IMR-90 (cell line): ENCODE measurements around the gene FTO. TPM values are rescaled to one million over a fixed set of nuclear protein-coding genes. Genes with fewer than 3 reads are reported as not detected.

Source experiments
- ATAC-seq: fragments of 200-7000 bp; cut with Tn5 transposase; 2 replicates; pipeline ENCODE4 v1.9.1; 2020; ENCODE audit warnings: low read depth, mild to moderate bottlenecking, moderate library complexity
- BruUV-seq: library from RNA; stranded (reverse); fragments of 400-500 nt; replicated peaks from 2 replicates; lab custom pipeline; 2021; lab: Mats Ljungman, UMichigan
- CTCF ChIA-PET: fragments of 300-600 bp; formaldehyde crosslinking; extraction: SDS; loops from one replicate; lab custom pipeline; 2021; ENCODE audit warnings: antibody characterized with exemption; lab: Yijun Ruan, JAX
- POLR2A ChIA-PET: fragments of 300-600 bp; sonication (Branson Sonifier 250); formaldehyde crosslinking; loops from one replicate; lab custom pipeline; 2022; ENCODE audit warnings: antibody characterized with exemption; ENCODE audit not compliant: unreplicated experiment; lab: Charles Lee
- DNase-seq: peaks from one replicate; pipeline ENCODE4 v3.0.0; 2013
- H2AFZ ChIP-seq: replicated peaks from 2 replicates; pipeline ENCODE3; 2013; ENCODE audit warnings: low read length, mild to moderate bottlenecking; ENCODE audit not compliant: poor library complexity
- H2AK5ac ChIP-seq: 2 replicates; pipeline ENCODE4 v1.6.1; 2013; ENCODE audit warnings: low read depth, low read length, inconsistent platforms
- H2AK9ac ChIP-seq: replicated peaks from 2 replicates; pipeline ENCODE3; 2013; ENCODE audit warnings: mild to moderate bottlenecking, low read depth, low read length, moderate library complexity; ENCODE audit not compliant: poor library complexity
- H2BK120ac ChIP-seq: 2 replicates; pipeline ENCODE4 v1.6.1; 2013; ENCODE audit warnings: low read depth, low read length, inconsistent platforms
- H2BK15ac ChIP-seq: 3 replicates; pipeline ENCODE4 v1.6.1; 2013; ENCODE audit warnings: low read depth, low read length, inconsistent platforms
- H2BK20ac ChIP-seq: 2 replicates; pipeline ENCODE4 v1.6.1; 2013; ENCODE audit warnings: low read depth, mild to moderate bottlenecking, inconsistent platforms, low read length, moderate library complexity
- H2BK5ac ChIP-seq: 2 replicates; pipeline ENCODE4 v1.6.1; 2013; ENCODE audit warnings: mild to moderate bottlenecking, low read depth, low read length, inconsistent platforms; ENCODE audit not compliant: poor library complexity, severe bottlenecking
- H3K14ac ChIP-seq: replicated peaks from 2 replicates; pipeline ENCODE4 v1.6.1; 2013; ENCODE audit warnings: low read depth, low read length, inconsistent platforms
- H3K18ac ChIP-seq: 2 replicates; pipeline ENCODE4 v1.6.1; 2013; ENCODE audit warnings: low read depth, low read length, control low read depth
- H3K23ac ChIP-seq: 2 replicates; pipeline ENCODE4 v1.6.1; 2013; ENCODE audit warnings: low read depth, low read length, inconsistent platforms
- H3K27ac ChIP-seq: 2 replicates; pipeline ENCODE4 v1.5.1; 2013; ENCODE audit warnings: mild to moderate bottlenecking, control low read depth, low read length; ENCODE audit not compliant: insufficient read depth
- H3K27me3 ChIP-seq: 2 replicates; pipeline ENCODE4 v1.6.1; 2013; ENCODE audit warnings: low read length; ENCODE audit not compliant: control insufficient read depth, insufficient read depth
- H3K36me3 ChIP-seq: 2 replicates; pipeline ENCODE4 v1.6.1; 2013; ENCODE audit warnings: low read length, mixed read lengths; ENCODE audit not compliant: control insufficient read depth, insufficient read depth
- H3K4ac ChIP-seq: 2 replicates; pipeline ENCODE4 v1.6.1; 2013; ENCODE audit warnings: low read depth, low read length, inconsistent platforms
- H3K4me1 ChIP-seq: 2 replicates; pipeline ENCODE4 v1.6.1; 2013; ENCODE audit warnings: low read length, mixed read lengths; ENCODE audit not compliant: control insufficient read depth, insufficient read depth
- H3K4me2 ChIP-seq: 2 replicates; pipeline ENCODE4 v1.6.1; 2013; ENCODE audit warnings: low read depth, mild to moderate bottlenecking, control low read depth, low read length, moderate library complexity
- H3K4me3 ChIP-seq: 2 replicates; pipeline ENCODE4 v1.5.1; 2013; ENCODE audit warnings: low read depth, mild to moderate bottlenecking, control low read depth, low read length, moderate library complexity; ENCODE audit not compliant: insufficient read depth
- H3K56ac ChIP-seq: 2 replicates; pipeline ENCODE4 v1.6.1; 2013; ENCODE audit warnings: low read length, inconsistent platforms; ENCODE audit not compliant: insufficient read depth; ENCODE audit errors: extremely low read depth
- H3K79me1 ChIP-seq, 2 experiments: 2 replicates each; pipeline ENCODE4 v1.6.1; 2013; ENCODE audit warnings: low read length in 2 of 2, inconsistent platforms in 1 of 2, low read depth in 1 of 2
- H3K9ac ChIP-seq: 2 replicates; pipeline ENCODE4 v1.6.1; 2013; ENCODE audit warnings: low read depth, low read length, control low read depth
- H3K9me1 ChIP-seq: 2 replicates; pipeline ENCODE4 v1.6.1; 2013; ENCODE audit warnings: low read length, inconsistent platforms; ENCODE audit not compliant: insufficient read depth
- H3K9me3 ChIP-seq: 2 replicates; pipeline ENCODE4 v1.6.1; 2013; ENCODE audit warnings: low read length; ENCODE audit not compliant: control insufficient read depth, insufficient read depth
- H4K20me1 ChIP-seq: 2 replicates; pipeline ENCODE4 v1.6.1; 2013; ENCODE audit warnings: low read length, inconsistent platforms; ENCODE audit not compliant: insufficient read depth
- H4K5ac ChIP-seq: 2 replicates; pipeline ENCODE4 v1.6.1; 2013; ENCODE audit warnings: mild to moderate bottlenecking, low read depth, low read length, control low read depth
- H4K8ac ChIP-seq, 2 experiments: 2 replicates each; pipeline ENCODE4 v1.6.1; 2013; ENCODE audit warnings: low read depth in 2 of 2, low read length in 2 of 2, control low read depth in 1 of 2, inconsistent platforms in 1 of 2
- H4K91ac ChIP-seq: 2 replicates; pipeline ENCODE4 v1.6.1; 2013; ENCODE audit warnings: low read depth, low read length, inconsistent platforms; ENCODE audit not compliant: insufficient read depth
- CEBPB ChIP-seq: IDR thresholded peaks from 2 replicates; pipeline ENCODE4 v1.6.1; 2012; ENCODE audit warnings: low read depth, low read length, improper control_type of control experiment
- CHD1 ChIP-seq: IDR thresholded peaks from 2 replicates; pipeline ENCODE4 v1.6.1; 2012; ENCODE audit warnings: low read depth, low read length, improper control_type of control experiment
- CTCF ChIP-seq: conservative IDR thresholded peaks from 2 replicates; pipeline ENCODE4 v1.5.1; 2012; ENCODE audit warnings: mild to moderate bottlenecking, low read depth, low read length, improper control_type of control experiment
- ELK1 ChIP-seq: fragments of 150-350 bp; IDR thresholded peaks from 2 replicates; pipeline ENCODE4 v1.6.1; 2016; ENCODE audit warnings: low read depth, mild to moderate bottlenecking, low read length, moderate library complexity, borderline replicate concordance
- FOS ChIP-seq: fragments of 150-350 bp; IDR thresholded peaks from 2 replicates; pipeline ENCODE4 v1.6.1; 2016; ENCODE audit warnings: low read depth, low read length
- MAFK ChIP-seq: IDR thresholded peaks from 2 replicates; pipeline ENCODE4 v1.6.1; 2012; ENCODE audit warnings: low read depth, low read length, improper control_type of control experiment
- MAZ ChIP-seq: IDR thresholded peaks from 2 replicates; pipeline ENCODE4 v1.6.1; 2012; ENCODE audit warnings: low read depth, mild to moderate bottlenecking, low read length, improper control_type of control experiment, moderate library complexity, borderline replicate concordance
- MXI1 ChIP-seq: IDR thresholded peaks from 2 replicates; pipeline ENCODE4 v1.6.1; 2012; ENCODE audit warnings: low read depth, mild to moderate bottlenecking, low read length, moderate library complexity, borderline replicate concordance
- NFE2L2 ChIP-seq: fragments of 150-350 bp; IDR thresholded peaks from 2 replicates; pipeline ENCODE4 v1.6.1; 2016; ENCODE audit warnings: low read depth, mild to moderate bottlenecking, low read length
- POLR2A ChIP-seq: IDR thresholded peaks from 2 replicates; pipeline ENCODE4 v1.6.1; 2012; ENCODE audit warnings: mild to moderate bottlenecking, low read depth, low read length
- RAD21 ChIP-seq: IDR thresholded peaks from 2 replicates; pipeline ENCODE4 v1.6.1; 2012; ENCODE audit warnings: low read length, improper control_type of control experiment
- RCOR1 ChIP-seq: IDR thresholded peaks from 2 replicates; pipeline ENCODE4 v1.6.1; 2012; ENCODE audit warnings: mild to moderate bottlenecking, low read length, improper control_type of control experiment; ENCODE audit not compliant: insufficient replicate concordance
- RFX5 ChIP-seq: IDR thresholded peaks from 2 replicates; pipeline ENCODE4 v1.8.0; 2012; ENCODE audit warnings: low read depth, mild to moderate bottlenecking, low read length, moderate library complexity
- SMC3 ChIP-seq: fragments of 150-350 bp; IDR thresholded peaks from 2 replicates; pipeline ENCODE4 v1.6.1; 2016; ENCODE audit warnings: low read depth, mild to moderate bottlenecking, antibody characterized with exemption, low read length, moderate library complexity
- USF2 ChIP-seq: fragments of 150-350 bp; IDR thresholded peaks from 2 replicates; pipeline ENCODE4 v1.6.1; 2017; ENCODE audit warnings: mild to moderate bottlenecking, antibody characterized with exemption, low read length, low read depth
- WGBS, 2 experiments: methylation state at CpG; one replicate each; pipeline versions ENCODE4 v1.1.5 to v1.1.7; 2013; ENCODE audit warnings: missing lambda C conversion rate in 2 of 2; ENCODE audit not compliant: insufficient read length in 1 of 2; ENCODE audit errors: extremely low coverage in 2 of 2; 5-methylcytosine and 5-hydroxymethylcytosine counted together
- dilution Hi-C: fragments of 300-500 bp; cut with HindIII; formaldehyde crosslinking; loops from one replicate; pipeline ENCODE4 v1.14.3; 2018; ENCODE audit warnings: low sequenced_read_pairs; ENCODE audit not compliant: unreplicated experiment
- in situ Hi-C: fragments of 300-500 bp; cut with MboI; formaldehyde crosslinking; loops from 3 replicates; pipeline ENCODE4 v1.14.3; 2019; ENCODE audit warnings: low sequenced_read_pairs, inconsistent platforms, mixed read lengths
- intact Hi-C: fragments of 100-400 bp; cut with micrococcal nuclease; formaldehyde crosslinking; loops from 2 replicates; pipeline ENCODE4 v1.10.0; 2022
- polyA plus RNA-seq, 3 experiments: library from polyadenylated mRNA; depleted of rRNA; stranded (reverse); fragments of >200 nt; gene quantifications; 2 replicates each; pipeline ENCODE4 v1.2.3, GENCODE V29; 2012; ENCODE audit warnings: low replicate concordance in 1 of 3
- total RNA-seq: library from RNA; depleted of rRNA; stranded (reverse); fragments of >200 nt; gene quantifications from 2 replicates; pipeline ENCODE4 v1.2.3, GENCODE V29; 2012

Gene FTO
- total and polyA plus RNA-seq, 2 of the 4 experiments (the other 2 are of a cell fraction), result 70.3 to 132 TPM

GRCh38 chr16:53870831-53871230 is 166.9 kb downstream of the FTO start:
- no peaks in the 10 kb centered on the region for H3K4me1 ChIP-seq
- in situ Hi-C loops, result no loop called here
- intact Hi-C loops, result no loop called here
- no CpG with 5 or more reads among the region's 1 CpG for WGBS, 2 experiments
- H4K20me1 ChIP-seq, result no peaks in the 10 kb centered on the region
- dilution Hi-C loops, result no loop called here
- H4K8ac ChIP-seq, result no peak overlapping the region
- H4K5ac ChIP-seq, result no peak overlapping the region
- ATAC-seq (no peak), DNase-seq (no peak)
- no peaks in the 10 kb centered on the region; the same call in 1 of the 2 replicates for H3K9me1 ChIP-seq
- no peak overlapping the region for H2BK5ac ChIP-seq
- no peak overlapping the region for H2BK120ac ChIP-seq
- no peak overlapping the region for H4K91ac ChIP-seq
- no peak overlapping the region for H3K9ac ChIP-seq
- no peak overlapping the region for H3K4ac ChIP-seq
- no peaks in the 10 kb centered on the region for H3K27me3 ChIP-seq
- no TSS peak for BruUV-seq
- H2AK5ac ChIP-seq, result no peak overlapping the region
- no peak overlapping the region for H3K14ac ChIP-seq
- no peak overlapping the region for H3K56ac ChIP-seq
- no peaks in the 10 kb centered on the region for H3K36me3 ChIP-seq
- H2AK9ac ChIP-seq, result no peak overlapping the region
- TF ChIP-seq USF2, result no peak
- no peak for TF ChIP-seq RAD21
- no peak for TF ChIP-seq RCOR1
- no peak for TF ChIP-seq SMC3
- no peak for TF ChIP-seq NFE2L2
- no peak for TF ChIP-seq CEBPB
- no peak for TF ChIP-seq CTCF
- no peak for TF ChIP-seq MXI1
- no peak for TF ChIP-seq CHD1
- no peak for TF ChIP-seq FOS
- no peak for TF ChIP-seq MAZ
- TF ChIP-seq ELK1, result no peak
- no peak for TF ChIP-seq RFX5
- no peak for TF ChIP-seq POLR2A
- no peak for TF ChIP-seq MAFK
- no peak overlapping the region for H3K4me3 ChIP-seq
- H3K79me1 ChIP-seq, result peaks cover 5 to 18% of the 10 kb centered on the region in 2 experiments
- H2AFZ ChIP-seq, result no peak overlapping the region
- POLR2A ChIA-PET, result no interaction called here
- H3K27ac ChIP-seq, result no peak overlapping the region
- CTCF ChIA-PET, result no interaction called here
- H3K9me3 ChIP-seq, result no peaks in the 10 kb centered on the region
- no peak overlapping the region for H3K23ac ChIP-seq
- H2BK15ac ChIP-seq, result no peak overlapping the region
- no peak overlapping the region for H2BK20ac ChIP-seq
- H3K4me2 ChIP-seq, result no peak overlapping the region
- no peak overlapping the region for H3K18ac ChIP-seq
